Esophagus muscularis mucosa (tissue), 3 donors: ENCODE data around the gene USP17L22.
"Not testable (repeated sequence)": the region's sequence is repeated elsewhere in the genome, so short reads cannot be mapped to it uniquely, and the experiment has no call there.

Source experiments
- CTCF ChIP-seq, 3 experiments: fragments of 200-600 bp in 2 of 3; fragments of 450-650 bp in 1 of 3; sonication (generic) in 2 of 3; IDR thresholded peaks; one replicate each; pipeline ENCODE4 v1.5.1; 2017 to 2019; ENCODE audit warnings: antibody characterized with exemption in 3 of 3, mild to moderate bottlenecking in 2 of 3, moderate library complexity in 1 of 3
- POLR2A ChIP-seq: fragments of 450-650 bp; IDR thresholded peaks from one replicate; pipeline ENCODE4 v1.6.1; 2017; ENCODE audit warnings: antibody characterized with exemption, moderate library complexity, mild to moderate bottlenecking, low read depth

DNA sequence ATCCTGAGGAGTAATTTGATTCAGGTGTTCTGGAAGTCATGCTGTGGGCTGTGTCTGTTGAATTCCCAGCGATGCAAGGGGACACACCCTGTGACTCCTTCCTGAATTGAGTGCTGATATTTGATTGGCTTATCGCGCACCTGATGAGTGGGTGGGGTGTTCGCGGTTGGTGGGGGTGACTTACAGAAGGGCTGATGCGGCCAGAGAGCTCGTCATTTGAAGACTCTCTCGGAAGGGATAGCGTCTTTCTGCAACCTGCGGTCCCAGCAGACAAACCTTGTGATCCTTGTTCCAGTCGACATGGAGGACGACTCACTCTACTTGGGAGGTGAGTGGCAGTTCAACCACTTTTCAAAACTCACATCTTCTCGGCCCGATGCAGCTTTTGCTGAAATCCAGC lies 23.8 kb upstream of the USP17L22 start, which contains the start of gene USP17L17:
- TF ChIP-seq POLR2A; CTCF (IDR thresholded peaks at IDR 0.05): not testable (repeated sequence)
